ENCODE data around the gene NLN. TPM values are rescaled to one million over a fixed set of nuclear protein-coding genes. Genes with fewer than 3 reads are reported as not detected.

NLN gene
- total and polyA plus RNA-seq, 2 of the 13 experiments (the other 11 are each of a cell fraction or from before 2014, with no cell fraction given) = 11.9 to 36.7 TPM

GRCh38 chr5:65874241-65874640 is 152.2 kb downstream of the NLN start:
- in situ Hi-C loops (cut with HindIII; ENCODE audit: extremely low pct_ligation_motif_present, low pct_unique_long_range_greater_than_20kb) (no loop called here), intact Hi-C loops (cut with micrococcal nuclease; ENCODE audit: unreplicated experiment) (no loop called here)
- no peaks in the 10 kb centered on the region for H3K36me3 ChIP-seq (replicated peaks in 1 of 2; ENCODE audit: control insufficient read depth in 1 of 2, insufficient read depth in 2 of 2, low read length in 2 of 2)
- no peaks in the 10 kb centered on the region for H4K20me1 ChIP-seq (ENCODE audit: insufficient read depth, low read length)
- no peak overlapping the region for H3K9ac ChIP-seq (ENCODE audit: insufficient read depth, low read depth, low read length)
- no peak overlapping the region for H3K27ac ChIP-seq (ENCODE audit: extremely low read length, insufficient read depth, low read length)
- H3K4me2 ChIP-seq (ENCODE audit: low read depth, low read length) = no peak overlapping the region
- ChIA-PET CTCF (ENCODE audit: low intra/inter-chr PET ratio, low total read pairs) (no interaction called here), POLR2A (no interaction called here)
- no peaks in the 10 kb centered on the region for H3K27me3 ChIP-seq (ENCODE audit: control insufficient read depth in 1 of 2, insufficient read depth in 2 of 2, low read length in 2 of 2)
- H3K79me2 ChIP-seq (ENCODE audit: insufficient read depth, low read length) = no peaks in the 10 kb centered on the region
- H2AFZ ChIP-seq (ENCODE audit: low read length) = no peak overlapping the region
- DNase-seq (ENCODE audit: low spot score) (no peak), FAIRE-seq (no peak), ATAC-seq (no peak)
- no TSS peak for BruUV-seq (replicated peaks)
- no peak overlapping the region for H3K4me3 ChIP-seq (replicated peaks in 1 of 3; ENCODE audit: insufficient read depth in 1 of 3, low read depth in 2 of 3, low read length in 3 of 3)
- WGBS (ENCODE audit: low lambda C conversion rate) = 63% methylated on average over 3 of the region's 3 CpGs
- H3K4me1 ChIP-seq (ENCODE audit: insufficient read depth, low read length) = no peaks in the 10 kb centered on the region
- no peaks in the 10 kb centered on the region for H3K9me3 ChIP-seq (ENCODE audit: low read length)
- TF ChIP-seq, protein P1, sequence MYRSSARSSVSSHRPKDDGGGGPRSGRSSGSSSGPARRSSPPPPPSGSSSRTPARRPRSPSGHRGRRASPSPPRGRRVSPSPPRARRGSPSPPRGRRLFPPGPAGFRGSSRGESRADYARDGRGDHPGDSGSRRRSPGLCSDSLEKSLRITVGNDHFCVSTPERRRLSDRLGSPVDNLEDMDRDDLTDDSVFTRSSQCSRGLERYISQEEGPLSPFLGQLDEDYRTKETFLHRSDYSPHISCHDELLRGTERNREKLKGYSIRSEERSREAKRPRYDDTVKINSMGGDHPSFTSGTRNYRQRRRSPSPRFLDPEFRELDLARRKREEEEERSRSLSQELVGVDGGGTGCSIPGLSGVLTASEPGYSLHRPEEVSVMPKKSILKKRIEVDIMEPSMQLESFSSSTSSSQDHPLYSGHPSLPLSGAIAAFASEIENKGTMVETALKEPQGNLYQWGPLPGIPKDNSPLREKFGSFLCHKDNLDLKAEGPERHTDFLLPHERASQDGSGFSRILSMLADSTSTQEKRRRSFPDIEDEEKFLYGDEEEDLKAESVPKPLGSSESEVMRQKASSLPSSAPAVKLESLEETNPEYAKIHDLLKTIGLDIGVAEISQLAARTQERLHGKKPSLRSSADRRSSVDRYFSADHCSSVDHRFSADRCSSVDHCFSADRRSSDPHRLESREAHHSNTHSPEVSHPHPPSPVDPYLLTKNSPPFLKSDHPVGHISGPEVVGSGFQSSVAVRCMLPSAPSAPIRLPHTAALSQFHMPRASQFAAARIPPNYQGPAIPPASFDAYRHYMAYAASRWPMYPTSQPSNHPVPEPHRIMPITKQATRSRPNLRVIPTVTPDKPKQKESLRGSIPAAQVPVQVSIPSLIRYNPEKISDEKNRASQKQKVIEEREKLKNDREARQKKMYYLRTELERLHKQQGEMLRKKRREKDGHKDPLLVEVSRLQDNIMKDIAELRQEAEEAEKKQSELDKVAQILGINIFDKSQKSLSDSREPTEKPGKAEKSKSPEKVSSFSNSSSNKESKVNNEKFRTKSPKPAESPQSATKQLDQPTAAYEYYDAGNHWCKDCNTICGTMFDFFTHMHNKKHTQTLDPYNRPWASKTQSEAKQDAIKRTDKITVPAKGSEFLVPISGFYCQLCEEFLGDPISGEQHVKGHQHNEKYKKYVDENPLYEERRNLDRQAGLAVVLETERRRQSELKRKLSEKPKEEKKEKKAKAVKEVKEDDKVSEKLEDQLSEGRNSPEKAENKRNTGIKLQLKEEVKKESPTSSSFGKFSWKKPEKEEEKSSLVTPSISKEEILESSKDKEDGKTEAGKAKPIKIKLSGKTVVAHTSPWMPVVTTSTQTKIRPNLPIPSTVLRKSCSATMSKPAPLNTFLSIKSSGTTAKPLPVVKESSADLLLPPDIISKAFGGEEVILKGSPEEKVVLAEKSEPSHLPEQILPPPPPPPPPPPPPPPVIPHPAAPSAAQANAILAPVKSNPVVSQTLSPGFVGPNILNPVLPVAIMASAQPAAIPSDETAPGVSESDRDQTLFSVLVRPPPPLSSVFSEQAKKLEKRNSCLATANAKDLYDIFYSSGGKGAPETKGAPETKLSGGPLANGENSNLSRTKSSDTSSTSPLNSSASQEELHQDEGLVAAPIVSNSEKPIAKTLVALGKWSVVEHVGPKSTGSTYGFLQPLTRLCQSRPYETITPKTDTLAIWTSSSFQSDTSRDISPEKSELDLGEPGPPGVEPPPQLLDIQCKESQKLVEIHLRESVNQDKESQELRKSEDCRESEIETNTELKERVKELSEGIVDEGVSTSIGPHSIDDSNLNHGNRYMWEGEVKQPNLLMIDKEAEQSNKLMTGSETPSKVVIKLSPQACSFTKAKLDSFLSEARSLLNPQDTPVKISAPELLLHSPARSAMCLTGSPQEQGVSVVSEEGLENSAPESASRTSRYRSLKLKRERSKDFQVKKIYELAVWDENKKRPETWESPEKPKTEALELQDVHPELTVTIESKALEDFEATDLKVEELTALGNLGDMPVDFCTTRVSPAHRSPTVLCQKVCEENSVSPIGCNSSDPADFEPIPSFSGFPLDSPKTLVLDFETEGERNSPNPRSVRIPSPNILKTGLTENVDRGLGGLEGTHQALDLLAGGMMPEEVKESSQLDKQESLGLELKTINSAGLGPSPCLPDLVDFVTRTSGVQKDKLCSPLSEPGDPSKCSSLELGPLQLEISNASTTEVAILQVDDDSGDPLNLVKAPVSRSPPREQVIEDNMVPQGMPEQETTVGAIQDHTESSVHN (CRISPR knock-in tag; IDR thresholded peaks at IDR 0.05) = no peak
- TF ChIP-seq PRDM10 (CRISPR knock-in tag; IDR thresholded peaks at IDR 0.05; ENCODE audit: low read depth) (no peak), RNF2 (conservative IDR thresholded peaks at IDR 0.05; ENCODE audit: low read depth) (no peak), PLRG1 (conservative IDR thresholded peaks at IDR 0.05) (no peak), ZMYM4 (CRISPR knock-in tag; IDR thresholded peaks at IDR 0.05) (no peak), TCF7L2 (IDR thresholded peaks at IDR 0.05; ENCODE audit: low read depth, low read length) (no peak), KAT8 (CRISPR knock-in tag; IDR thresholded peaks at IDR 0.05) (no peak), ZNF234 (CRISPR knock-in tag; conservative IDR thresholded peaks at IDR 0.05) (no peak), ZNF282 (IDR thresholded peaks at IDR 0.05; ENCODE audit: partially characterized antibody) (no peak), FOXO1 (CRISPR knock-in tag; IDR thresholded peaks at IDR 0.05) (no peak), TFDP1 (CRISPR knock-in tag; IDR thresholded peaks at IDR 0.05; ENCODE audit: borderline replicate concordance) (no peak), DRAP1 (CRISPR knock-in tag; IDR thresholded peaks at IDR 0.05) (no peak), JUND (CRISPR knock-in tag; IDR thresholded peaks at IDR 0.05) (no peak), IKZF1 (IDR thresholded peaks at IDR 0.05) (no peak)

Data from HepG2 (cell line).